Measurements from ENCODE around the gene KCTD20.
A peak's percentile ranks its signal among the peaks of the same experiment; 100 is the strongest.
"Not testable (repeated sequence)": the region's sequence is repeated elsewhere in the genome, so short reads cannot be mapped to it uniquely, and the experiment has no call there.

KCTD20 gene

GRCh38 chr6:36442671-36443470 is at the start of gene KCTD20, which contains the start of gene PXT1:
TSS of gene KCTD20 (plus strand) at chr6:36443000. CDS start at chr6:36470098, 27,098 bp downstream.
TSS of gene PXT1 (minus strand) at chr6:36442854. CDS start at chr6:36426082, 16,772 bp downstream.
- peak within 1 kb of the TSS; percentile 68 to 94 for H3K4me3 ChIP-seq (ENCODE audit: low read length in 2 of 2)
- H3K9me3 ChIP-seq (ENCODE audit: control insufficient read depth in 2 of 2, low read length in 2 of 2): no peaks in the 10 kb centered on the region
- H3K27me3 ChIP-seq (ENCODE audit: control insufficient read depth in 2 of 2, insufficient read depth in 2 of 2, low read length in 2 of 2): no peaks in the 10 kb centered on the region
- H3K27ac ChIP-seq (ENCODE audit: low read depth in 2 of 2, low read length in 2 of 2): peak within 1 kb of the TSS; percentile 91 to 95
- peak within 1 kb of the TSS; percentile 95 to 98 for H3K9ac ChIP-seq (ENCODE audit: low read depth in 1 of 2, low read length in 2 of 2)
- peaks cover 13 to 23% of the 10 kb centered on the region in 2 donors for H3K4me1 ChIP-seq (ENCODE audit: control insufficient read depth in 2 of 2, insufficient read depth in 2 of 2, low read length in 2 of 2)
- no peaks in the 10 kb centered on the region for H3K36me3 ChIP-seq (ENCODE audit: control insufficient read depth in 2 of 2, insufficient read depth in 2 of 2, low read length in 2 of 2)

- Histone ChIP-seq H3K27me3 (ENCODE audit: control insufficient read depth in 2 of 2, insufficient read depth in 2 of 2, low read length in 2 of 2) (no peaks in the 10 kb centered on the region), H3K4me3 (ENCODE audit: low read length in 2 of 2) (no peak overlapping the region)
Observed at GRCh38 chr6:36399970-36400369, 42.8 kb upstream of the KCTD20 start.

DNA sequence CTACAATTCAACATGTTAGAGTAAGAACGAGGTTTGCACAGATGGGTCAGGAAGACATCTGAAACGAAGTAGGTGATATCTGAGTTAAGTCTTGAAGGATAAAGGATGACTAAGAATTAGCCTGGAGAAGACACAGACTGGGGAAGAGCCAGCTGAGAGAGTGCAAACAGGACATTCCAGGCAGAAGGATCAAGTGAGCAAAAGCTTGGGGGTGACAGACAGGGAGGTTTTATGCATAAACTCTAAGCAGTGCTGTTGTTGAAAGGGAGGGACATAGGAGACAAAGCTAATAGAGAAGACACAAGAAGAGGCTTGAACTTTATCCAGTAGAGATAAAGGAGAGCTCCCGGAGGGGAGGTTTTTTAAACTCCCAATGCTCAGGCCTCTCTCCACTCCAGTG is 40.3 kb upstream of the KCTD20 start:
- no peaks in the 10 kb centered on the region for H3K36me3 ChIP-seq (ENCODE audit: control insufficient read depth in 2 of 2, insufficient read depth in 2 of 2, low read length in 2 of 2)
- no peaks in the 10 kb centered on the region for H3K4me1 ChIP-seq (ENCODE audit: control insufficient read depth in 2 of 2, insufficient read depth in 2 of 2, low read length in 2 of 2)
- no peak overlapping the region for H3K27ac ChIP-seq (ENCODE audit: low read depth in 2 of 2, low read length in 2 of 2)
- H3K9ac ChIP-seq (ENCODE audit: low read depth in 1 of 2, low read length in 2 of 2): no peak overlapping the region
- H3K9me3 ChIP-seq (ENCODE audit: control insufficient read depth in 2 of 2, low read length in 2 of 2): no peaks in the 10 kb centered on the region
- H3K4me3 ChIP-seq (ENCODE audit: low read length in 2 of 2): no peak overlapping the region
- H3K27me3 ChIP-seq (ENCODE audit: control insufficient read depth in 2 of 2, insufficient read depth in 2 of 2, low read length in 2 of 2): no peaks in the 10 kb centered on the region

More at GRCh38 chr6:36399970-36400369, 42.8 kb upstream of the KCTD20 start:
- Histone ChIP-seq H3K27ac (ENCODE audit: low read depth in 2 of 2, low read length in 2 of 2) (no peak overlapping the region), H3K9me3 (ENCODE audit: control insufficient read depth in 2 of 2, low read length in 2 of 2) (no peaks in the 10 kb centered on the region), H3K9ac (ENCODE audit: low read depth in 1 of 2, low read length in 2 of 2) (no peak overlapping the region), H3K36me3 (ENCODE audit: control insufficient read depth in 2 of 2, insufficient read depth in 2 of 2, low read length in 2 of 2) (no peaks in the 10 kb centered on the region), H3K4me1 (ENCODE audit: control insufficient read depth in 2 of 2, insufficient read depth in 2 of 2, low read length in 2 of 2) (no peaks in the 10 kb centered on the region)

DNA sequence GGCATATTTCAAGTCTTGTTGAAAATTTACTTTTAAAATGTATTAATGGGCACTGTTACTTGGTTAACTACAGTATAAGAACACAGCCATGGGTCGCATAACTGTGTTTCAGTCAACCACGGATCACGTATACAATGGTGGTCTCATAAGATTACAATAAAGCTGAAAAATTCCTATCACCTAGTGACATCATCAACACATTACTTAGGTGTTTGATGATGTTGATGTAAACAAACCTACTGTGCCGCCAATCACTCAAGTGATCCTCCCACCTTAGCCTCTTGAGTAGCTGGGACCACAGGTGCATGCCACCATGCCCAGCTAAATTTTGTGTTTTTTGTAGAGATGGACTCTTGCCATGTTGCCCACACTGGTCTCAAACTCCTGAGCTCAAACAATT is 38.6 kb upstream of the KCTD20 start:
- no peak overlapping the region for H3K27ac ChIP-seq (ENCODE audit: low read depth in 2 of 2, low read length in 2 of 2)
- H3K36me3 ChIP-seq (ENCODE audit: control insufficient read depth in 2 of 2, insufficient read depth in 2 of 2, low read length in 2 of 2): no peaks in the 10 kb centered on the region
- no peaks in the 10 kb centered on the region for H3K4me1 ChIP-seq (ENCODE audit: control insufficient read depth in 2 of 2, insufficient read depth in 2 of 2, low read length in 2 of 2)
- no peak overlapping the region for H3K9ac ChIP-seq (ENCODE audit: low read depth in 1 of 2, low read length in 2 of 2)
- no peak overlapping the region for H3K4me3 ChIP-seq (ENCODE audit: low read length in 2 of 2)
- H3K27me3 ChIP-seq (ENCODE audit: control insufficient read depth in 2 of 2, insufficient read depth in 2 of 2, low read length in 2 of 2): no peaks in the 10 kb centered on the region
- H3K9me3 ChIP-seq (ENCODE audit: control insufficient read depth in 2 of 2, low read length in 2 of 2): no peaks in the 10 kb centered on the region

- not testable (repeated sequence) for H3K36me3 ChIP-seq (ENCODE audit: control insufficient read depth in 2 of 2, insufficient read depth in 2 of 2, low read length in 2 of 2); H3K9me3 ChIP-seq (ENCODE audit: control insufficient read depth in 2 of 2, low read length in 2 of 2); H3K4me3 ChIP-seq (ENCODE audit: low read length in 2 of 2); H3K9ac ChIP-seq (ENCODE audit: low read depth in 1 of 2, low read length in 2 of 2); H3K27me3 ChIP-seq (ENCODE audit: control insufficient read depth in 2 of 2, insufficient read depth in 2 of 2, low read length in 2 of 2); H3K4me1 ChIP-seq (ENCODE audit: control insufficient read depth in 2 of 2, insufficient read depth in 2 of 2, low read length in 2 of 2); H3K27ac ChIP-seq (ENCODE audit: low read depth in 2 of 2, low read length in 2 of 2)
Observed at GRCh38 chr6:36409718-36410117, 33.1 kb upstream of the KCTD20 start.

DNA sequence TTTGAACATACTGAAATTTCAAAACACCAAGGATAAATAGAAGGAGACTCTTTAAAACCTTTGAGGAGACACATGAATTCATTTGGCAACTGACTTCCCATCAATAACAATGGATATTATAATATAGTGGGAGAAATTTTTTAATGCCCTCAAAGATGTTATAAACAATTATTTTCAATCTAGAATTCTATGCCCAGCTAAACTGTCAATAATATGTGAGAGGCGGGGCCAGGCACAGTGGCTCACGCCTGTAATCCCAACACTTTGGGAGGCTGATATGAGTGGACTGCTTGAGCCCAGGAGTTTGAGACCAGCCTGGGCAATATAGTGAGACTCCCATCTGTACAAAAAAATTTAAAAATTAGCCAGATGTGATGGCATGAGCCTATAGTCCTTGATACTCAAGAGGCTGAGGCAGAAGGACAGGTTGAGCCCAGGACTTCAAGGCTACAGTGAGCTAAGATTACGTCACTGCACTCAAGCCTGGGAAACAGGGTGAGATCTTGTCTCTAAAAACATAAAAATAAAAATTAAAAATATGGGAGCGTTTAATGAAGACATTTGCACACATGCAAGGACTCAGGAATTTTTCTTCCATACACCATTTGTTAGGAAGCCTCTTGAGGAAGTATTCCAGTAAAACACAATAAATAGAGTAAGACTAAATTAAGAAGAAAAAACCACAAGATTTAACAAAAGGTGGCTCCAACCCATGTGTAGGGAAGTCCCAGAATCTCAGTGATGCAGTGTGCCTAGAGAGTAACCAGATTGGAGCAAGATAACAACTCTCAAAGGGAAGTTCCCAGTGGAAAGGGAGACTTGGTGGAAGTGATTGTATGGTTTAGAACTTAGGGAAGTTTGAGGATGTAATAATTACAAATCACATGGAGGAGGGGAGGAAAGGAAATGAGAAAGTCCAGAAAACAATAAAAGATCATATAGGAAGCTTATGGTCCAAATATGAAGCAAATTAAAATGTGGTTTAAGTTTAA is 29.0 kb upstream of the KCTD20 start:
- Histone ChIP-seq H3K9ac (ENCODE audit: low read depth in 1 of 2, low read length in 2 of 2) (no peak overlapping the region), H3K27ac (ENCODE audit: low read depth in 2 of 2, low read length in 2 of 2) (no peak overlapping the region), H3K27me3 (ENCODE audit: control insufficient read depth in 2 of 2, insufficient read depth in 2 of 2, low read length in 2 of 2) (no peaks in the 10 kb centered on the region)

DNA sequence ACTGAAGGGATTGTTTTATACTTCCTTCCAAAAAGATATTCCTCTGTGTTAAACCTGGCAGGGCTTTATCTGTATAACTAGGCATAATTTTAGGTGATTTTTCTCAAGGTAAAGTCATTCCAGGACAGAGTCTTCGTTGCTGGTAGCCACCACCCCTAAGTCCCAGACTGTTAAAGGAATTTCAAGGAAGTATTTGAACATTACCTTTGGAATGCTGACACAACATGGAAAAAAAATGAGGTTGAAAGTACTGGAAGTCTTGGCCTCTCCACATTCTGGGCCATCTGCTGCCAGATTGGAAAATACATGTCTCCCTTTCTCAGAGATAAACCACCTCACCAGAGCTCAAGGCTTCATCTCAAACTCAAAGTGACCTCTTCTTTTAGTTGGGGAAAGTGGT is 28.3 kb upstream of the KCTD20 start:
- H3K4me1 ChIP-seq (ENCODE audit: control insufficient read depth in 2 of 2, insufficient read depth in 2 of 2, low read length in 2 of 2): no peaks in the 10 kb centered on the region
- H3K36me3 ChIP-seq (ENCODE audit: control insufficient read depth in 2 of 2, insufficient read depth in 2 of 2, low read length in 2 of 2): no peaks in the 10 kb centered on the region
- H3K9ac ChIP-seq (ENCODE audit: low read depth in 1 of 2, low read length in 2 of 2): no peak overlapping the region
- H3K27me3 ChIP-seq (ENCODE audit: control insufficient read depth in 2 of 2, insufficient read depth in 2 of 2, low read length in 2 of 2): no peaks in the 10 kb centered on the region
- H3K4me3 ChIP-seq (ENCODE audit: low read length in 2 of 2): no peak overlapping the region
- no peaks in the 10 kb centered on the region for H3K9me3 ChIP-seq (ENCODE audit: control insufficient read depth in 2 of 2, low read length in 2 of 2)
- H3K27ac ChIP-seq (ENCODE audit: low read depth in 2 of 2, low read length in 2 of 2): no peak overlapping the region

More for the DNA sequence above, 29.0 kb upstream of the KCTD20 start:
- Histone ChIP-seq H3K36me3 (ENCODE audit: control insufficient read depth in 2 of 2, insufficient read depth in 2 of 2, low read length in 2 of 2) (no peaks in the 10 kb centered on the region), H3K4me3 (ENCODE audit: low read length in 2 of 2) (no peak overlapping the region), H3K4me1 (ENCODE audit: control insufficient read depth in 2 of 2, insufficient read depth in 2 of 2, low read length in 2 of 2) (no peaks in the 10 kb centered on the region), H3K9me3 (ENCODE audit: control insufficient read depth in 2 of 2, low read length in 2 of 2) (no peaks in the 10 kb centered on the region)

DNA sequence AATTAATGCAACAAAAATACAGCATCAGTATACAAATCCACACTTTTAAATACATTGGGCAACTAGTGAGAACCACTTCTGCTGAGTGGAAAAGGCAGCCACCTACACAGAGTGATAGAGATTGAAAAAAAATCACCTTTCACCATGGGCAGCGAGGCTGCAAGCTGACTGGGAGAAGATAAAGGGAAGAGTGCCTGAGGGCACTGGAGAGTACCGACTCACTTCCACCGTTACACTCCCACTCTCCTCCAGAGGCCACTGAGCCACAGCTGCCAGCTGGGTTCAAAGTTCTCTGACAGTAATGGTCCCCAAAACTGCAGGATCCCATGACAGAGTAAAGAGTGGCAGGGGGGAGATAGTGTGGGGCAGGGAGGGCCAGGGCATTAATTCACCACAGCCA is 24.2 kb upstream of the KCTD20 start:
- Histone ChIP-seq H3K4me3 (ENCODE audit: low read length in 2 of 2) (no peak overlapping the region), H3K9me3 (ENCODE audit: control insufficient read depth in 2 of 2, low read length in 2 of 2) (no peaks in the 10 kb centered on the region), H3K9ac (ENCODE audit: low read depth in 1 of 2, low read length in 2 of 2) (no peak overlapping the region), H3K27me3 (ENCODE audit: control insufficient read depth in 2 of 2, insufficient read depth in 2 of 2, low read length in 2 of 2) (no peaks in the 10 kb centered on the region), H3K27ac (ENCODE audit: low read depth in 2 of 2, low read length in 2 of 2) (no peak overlapping the region), H3K4me1 (ENCODE audit: control insufficient read depth in 2 of 2, insufficient read depth in 2 of 2, low read length in 2 of 2) (peaks cover 2 to 6% of the 10 kb centered on the region in 2 donors), H3K36me3 (ENCODE audit: control insufficient read depth in 2 of 2, insufficient read depth in 2 of 2, low read length in 2 of 2) (no peaks in the 10 kb centered on the region)

DNA sequence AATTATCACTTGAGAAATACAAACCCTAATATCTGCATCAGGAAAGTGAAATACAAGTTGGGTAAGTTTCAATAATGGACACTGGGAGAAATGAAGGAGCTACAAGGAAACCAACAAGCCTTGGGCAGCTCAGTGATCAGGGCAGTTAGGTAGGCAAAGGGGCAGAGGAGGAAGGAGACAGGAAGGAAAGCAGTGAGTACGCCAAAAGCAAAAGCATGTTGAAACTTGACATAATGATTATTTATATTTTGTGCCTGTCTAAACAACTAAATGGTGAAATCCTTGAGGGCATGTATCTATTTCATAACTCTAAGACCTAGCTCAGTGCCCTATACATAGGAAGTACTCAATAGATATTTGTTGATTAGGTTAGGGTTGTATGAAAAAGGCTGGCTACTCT is 23.5 kb upstream of the KCTD20 start:
- no peak overlapping the region for H3K27ac ChIP-seq (ENCODE audit: low read depth in 2 of 2, low read length in 2 of 2)
- H3K9me3 ChIP-seq (ENCODE audit: control insufficient read depth in 2 of 2, low read length in 2 of 2): no peaks in the 10 kb centered on the region

GRCh38 chr6:36422714-36423100 is 20.1 kb upstream of the KCTD20 start:
- Histone ChIP-seq H3K9ac (ENCODE audit: low read depth in 1 of 2, low read length in 2 of 2) (peak overlapping the region; percentile 70 to 71), H3K9me3 (ENCODE audit: control insufficient read depth in 2 of 2, low read length in 2 of 2) (no peaks in the 10 kb centered on the region), H3K4me3 (ENCODE audit: low read length in 2 of 2) (peak overlapping the region; percentile 83 to 92), H3K27ac (ENCODE audit: low read depth in 2 of 2, low read length in 2 of 2) (peak overlapping the region; percentile 87 to 91), H3K27me3 (ENCODE audit: control insufficient read depth in 2 of 2, insufficient read depth in 2 of 2, low read length in 2 of 2) (no peaks in the 10 kb centered on the region), H3K36me3 (ENCODE audit: control insufficient read depth in 2 of 2, insufficient read depth in 2 of 2, low read length in 2 of 2) (no peaks in the 10 kb centered on the region), H3K4me1 (ENCODE audit: control insufficient read depth in 2 of 2, insufficient read depth in 2 of 2, low read length in 2 of 2) (peaks cover 2 to 6% of the 10 kb centered on the region in 2 donors)

More for the DNA sequence above, 23.5 kb upstream of the KCTD20 start:
- Histone ChIP-seq H3K4me3 (ENCODE audit: low read length in 2 of 2) (no peak overlapping the region), H3K9ac (ENCODE audit: low read depth in 1 of 2, low read length in 2 of 2) (no peak overlapping the region), H3K36me3 (ENCODE audit: control insufficient read depth in 2 of 2, insufficient read depth in 2 of 2, low read length in 2 of 2) (no peaks in the 10 kb centered on the region), H3K4me1 (ENCODE audit: control insufficient read depth in 2 of 2, insufficient read depth in 2 of 2, low read length in 2 of 2) (peaks cover 2 to 6% of the 10 kb centered on the region in 2 donors), H3K27me3 (ENCODE audit: control insufficient read depth in 2 of 2, insufficient read depth in 2 of 2, low read length in 2 of 2) (no peaks in the 10 kb centered on the region)
